HFFc6 (cell line): ENCODE results near the gene CACNA1C. TPM values are rescaled to one million over a fixed set of nuclear protein-coding genes. Genes with fewer than 3 reads are reported as not detected.

Source experiments
- DNase-seq: peaks from one replicate; pipeline ENCODE4 v3.0.0-alpha.2; 2018
- H3K27ac Mint-ChIP-seq: 2 replicates; pipeline ENCODE4 v1.8.0; 2020; ENCODE audit warnings: mild to moderate bottlenecking, mixed read lengths
- H3K27me3 Mint-ChIP-seq: 2 replicates; pipeline ENCODE4 v1.8.0; 2021; ENCODE audit warnings: mild to moderate bottlenecking, moderate library complexity, mixed read lengths; ENCODE audit not compliant: insufficient read depth
- H3K36me3 Mint-ChIP-seq: 2 replicates; pipeline ENCODE4 v1.8.0; 2021; ENCODE audit warnings: low read depth, mixed read lengths
- H3K4me1 Mint-ChIP-seq: 2 replicates; pipeline ENCODE4 v1.8.0; 2020; ENCODE audit warnings: low read depth, mixed read lengths
- H3K4me3 Mint-ChIP-seq: 2 replicates; pipeline ENCODE4 v1.8.0; 2020; ENCODE audit warnings: mild to moderate bottlenecking, moderate library complexity, mixed read lengths
- H3K9me3 Mint-ChIP-seq: 2 replicates; pipeline ENCODE4 v1.8.0; 2020; ENCODE audit warnings: mild to moderate bottlenecking, mixed read lengths
- long read RNA-seq: library from polyadenylated mRNA; unstranded; transcript quantifications from one replicate; pipeline ENCODE4 v2.0.0, GENCODE V29; 2019
- total RNA-seq, 6 experiments: library from RNA; stranded (reverse); fragmentation: NEBNext Ultra II Directional; extraction: Animal tissue kit (Norgen Biotek cat#: 25700); gene quantifications; 2 replicates in 1 of 6; 3 replicates in 5 of 6; pipeline ENCODE4 v1.2.3, GENCODE V29; 2021
- TF ChIP-seq, protein P1 (sequence below): fragments of 200-600 bp; sonication (generic); IDR thresholded peaks from 2 replicates; pipeline ENCODE4 v1.5.0; 2021; ENCODE audit warnings: antibody characterized with exemption, mild to moderate bottlenecking

Gene CACNA1C
- 10 to 100 TPM in 4 of 6 experiments, 1 to 10 TPM in 2; 6.7 to 11.5 (median 10.6) TPM for total RNA-seq
- long read RNA-seq, partial matches to known transcripts, result 2 of 7 reads
- long read RNA-seq, other reads (novel, unspliced or antisense), result 5 of 7 reads

DNA sequence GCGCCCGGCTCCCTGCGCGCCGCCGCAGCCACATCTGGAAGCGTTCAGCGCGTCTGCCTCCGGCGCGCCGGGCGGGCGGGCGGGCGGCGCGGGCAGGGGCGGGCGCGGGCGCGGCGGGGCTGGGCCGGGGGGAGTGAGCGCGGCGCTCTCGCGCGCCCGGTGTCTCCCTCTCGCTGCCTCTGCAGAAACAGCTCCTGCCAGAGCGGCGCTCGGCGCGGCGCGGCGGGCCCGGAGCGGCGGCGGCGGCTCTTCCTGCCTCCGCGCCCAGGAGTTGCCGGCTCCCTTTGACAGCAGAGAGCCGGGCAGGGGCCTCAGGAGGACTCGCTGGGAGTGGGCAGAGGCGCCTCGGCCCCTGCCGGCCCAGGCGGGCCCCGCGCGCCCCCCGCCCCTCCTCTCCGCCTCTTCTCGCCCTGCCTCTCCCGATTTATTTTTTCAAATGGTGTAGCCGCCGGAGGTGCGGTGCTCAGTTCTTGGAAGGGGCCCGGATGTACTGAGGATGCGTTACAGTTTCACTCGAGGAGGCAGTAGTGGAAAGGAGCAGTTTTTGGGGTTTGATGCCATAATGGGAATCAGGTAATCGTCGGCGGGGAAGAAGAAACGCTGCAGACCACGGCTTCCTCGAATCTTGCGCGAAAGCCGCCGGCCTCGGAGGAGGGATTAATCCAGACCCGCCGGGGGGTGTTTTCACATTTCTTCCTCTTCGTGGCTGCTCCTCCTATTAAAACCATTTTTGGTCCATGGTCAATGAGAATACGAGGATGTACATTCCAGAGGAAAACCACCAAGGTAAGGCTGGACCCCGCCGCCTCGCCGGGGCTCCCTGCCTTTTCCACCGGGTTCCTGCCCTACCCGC, at the start of gene CACNA1C:
Gene CACNA1C, plus strand, starts transcription at position 162 of the 853 bp plus-strand sequence. Its CDS starts 576 bp downstream, at position 738.
- H3K36me3 Mint-ChIP-seq, result no peaks in the 10 kb centered on the region
- no peaks in the 10 kb centered on the region for H3K9me3 Mint-ChIP-seq
- H3K27me3 Mint-ChIP-seq, result peaks cover 5% of the 10 kb centered on the region
- H3K27ac Mint-ChIP-seq, result peak within 1 kb of the TSS; percentile 72
- TF ChIP-seq, protein P1, sequence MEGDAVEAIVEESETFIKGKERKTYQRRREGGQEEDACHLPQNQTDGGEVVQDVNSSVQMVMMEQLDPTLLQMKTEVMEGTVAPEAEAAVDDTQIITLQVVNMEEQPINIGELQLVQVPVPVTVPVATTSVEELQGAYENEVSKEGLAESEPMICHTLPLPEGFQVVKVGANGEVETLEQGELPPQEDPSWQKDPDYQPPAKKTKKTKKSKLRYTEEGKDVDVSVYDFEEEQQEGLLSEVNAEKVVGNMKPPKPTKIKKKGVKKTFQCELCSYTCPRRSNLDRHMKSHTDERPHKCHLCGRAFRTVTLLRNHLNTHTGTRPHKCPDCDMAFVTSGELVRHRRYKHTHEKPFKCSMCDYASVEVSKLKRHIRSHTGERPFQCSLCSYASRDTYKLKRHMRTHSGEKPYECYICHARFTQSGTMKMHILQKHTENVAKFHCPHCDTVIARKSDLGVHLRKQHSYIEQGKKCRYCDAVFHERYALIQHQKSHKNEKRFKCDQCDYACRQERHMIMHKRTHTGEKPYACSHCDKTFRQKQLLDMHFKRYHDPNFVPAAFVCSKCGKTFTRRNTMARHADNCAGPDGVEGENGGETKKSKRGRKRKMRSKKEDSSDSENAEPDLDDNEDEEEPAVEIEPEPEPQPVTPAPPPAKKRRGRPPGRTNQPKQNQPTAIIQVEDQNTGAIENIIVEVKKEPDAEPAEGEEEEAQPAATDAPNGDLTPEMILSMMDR, result peak; percentile 51
- H3K4me3 Mint-ChIP-seq, result peak within 1 kb of the TSS; percentile 94
- DNase-seq, result peak; percentile 49
- H3K4me1 Mint-ChIP-seq, result peaks cover 58% of the 10 kb centered on the region

DNA sequence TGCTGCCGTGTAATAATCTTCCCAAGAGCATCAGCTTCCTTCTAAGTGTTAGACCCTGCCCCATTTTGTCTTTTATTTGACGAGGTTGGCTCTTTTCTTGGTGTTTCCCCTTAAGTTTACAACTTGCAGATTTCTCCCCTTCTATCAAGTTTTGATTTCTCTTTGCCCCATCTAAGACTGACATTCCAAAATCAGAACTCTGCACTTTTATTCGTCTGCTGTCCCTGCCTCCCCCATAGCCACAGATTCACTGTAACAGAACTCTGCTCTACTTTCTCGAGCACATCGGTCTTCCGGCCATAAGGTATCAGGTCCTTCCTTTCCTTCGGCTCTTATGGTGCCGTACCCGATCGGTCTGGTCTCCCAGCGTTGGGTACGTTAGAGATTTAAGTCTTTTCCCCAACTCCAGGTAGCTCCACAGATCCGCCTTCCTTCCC, 49.1 kb upstream of the CACNA1C start:
- H3K4me3 Mint-ChIP-seq, result peak overlapping the region; percentile 94
- peaks cover 22% of the 10 kb centered on the region for H3K36me3 Mint-ChIP-seq
- peaks cover 40% of the 10 kb centered on the region for H3K4me1 Mint-ChIP-seq
- H3K27me3 Mint-ChIP-seq, result peaks cover 7% of the 10 kb centered on the region
- peak; percentile 12 for DNase-seq
- peaks cover 7% of the 10 kb centered on the region; the same call in 1 of the 2 replicates for H3K9me3 Mint-ChIP-seq
- TF ChIP-seq, protein P1, result no peak
- H3K27ac Mint-ChIP-seq, result peak overlapping the region; percentile 97

DNA sequence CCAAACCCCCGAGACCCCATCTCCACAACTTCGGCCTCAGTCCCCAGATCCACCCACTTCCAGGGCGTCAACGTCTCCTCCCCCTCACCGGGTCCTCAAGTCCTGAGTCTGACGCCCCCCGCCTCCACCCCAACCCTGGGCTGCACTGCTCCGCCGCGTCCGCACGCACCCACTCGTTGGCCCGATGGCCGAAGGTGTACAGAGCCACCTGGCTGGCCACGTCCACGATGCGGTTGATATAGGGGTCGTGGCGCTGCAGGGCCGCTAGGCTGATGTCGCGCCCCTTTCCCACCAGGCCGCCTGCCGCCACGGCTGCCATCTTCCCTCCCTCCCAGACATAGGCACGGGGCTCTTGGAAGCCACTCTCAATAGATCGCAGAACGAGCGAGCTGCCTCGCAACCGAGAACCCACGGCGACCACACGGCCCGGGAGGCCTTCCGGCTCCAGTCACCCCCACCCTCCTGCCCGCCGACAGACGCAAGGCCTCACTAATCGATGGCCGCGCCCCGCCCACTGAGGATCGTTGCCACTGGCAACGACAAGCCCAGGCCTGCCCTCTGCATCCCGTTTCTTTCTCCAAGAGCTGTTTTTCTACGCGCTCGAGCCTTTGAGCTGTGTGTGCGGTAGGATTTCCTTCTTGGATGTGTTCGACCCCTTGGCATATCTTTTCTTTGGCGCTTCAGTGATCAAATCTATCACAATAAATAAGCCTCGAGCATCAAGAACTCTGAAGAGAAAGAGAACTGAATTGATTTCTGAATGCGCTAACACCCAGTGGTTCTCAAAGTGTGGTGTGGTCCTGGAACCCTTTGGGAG, 48.5 kb upstream of the CACNA1C start, which contains the start of gene DCP1B:
Gene DCP1B, minus strand, starts transcription at position 345 of the 817 bp plus-strand sequence. Its CDS starts 26 bp downstream, at position 319.
- Mint-ChIP-seq H3K4me3 (peak within 1 kb of the TSS; percentile 94), H3K36me3 (peaks cover 22% of the 10 kb centered on the region), H3K9me3 (peaks cover 7% of the 10 kb centered on the region; the same call in 1 of the 2 replicates), H3K4me1 (peaks cover 40% of the 10 kb centered on the region), H3K27ac (peak within 1 kb of the TSS; percentile 97), H3K27me3 (peaks cover 7% of the 10 kb centered on the region)
- TF ChIP-seq, protein P1, result no peak
- peak; percentile 95 for DNase-seq

DNA sequence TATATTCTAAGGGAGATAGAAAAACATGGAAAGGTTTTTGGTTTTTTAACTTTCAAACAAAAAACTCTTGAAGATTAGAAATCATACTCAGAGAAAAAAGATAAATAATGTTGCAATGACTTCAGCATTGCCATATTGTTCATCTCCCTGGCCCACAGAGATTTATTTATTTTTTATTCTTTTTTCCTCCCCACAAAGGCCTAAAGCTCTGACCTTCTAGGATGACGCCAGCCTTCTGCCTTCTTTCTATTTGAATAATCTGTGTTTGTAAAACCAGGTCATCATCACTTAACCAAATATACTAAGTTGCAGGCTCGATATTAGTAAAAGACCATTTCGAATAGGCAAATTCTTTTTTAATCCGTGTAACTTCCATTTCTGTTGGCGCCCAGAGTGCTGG, 44.1 kb upstream of the CACNA1C start:
- Mint-ChIP-seq H3K36me3 (peaks cover 19% of the 10 kb centered on the region), H3K9me3 (peaks cover 7% of the 10 kb centered on the region; the same call in 1 of the 2 replicates), H3K4me3 (no peak overlapping the region), H3K27me3 (peaks cover 11% of the 10 kb centered on the region), H3K4me1 (peaks cover 14% of the 10 kb centered on the region), H3K27ac (no peak overlapping the region)
- TF ChIP-seq, protein P1, result no peak
- no peak for DNase-seq

DNA sequence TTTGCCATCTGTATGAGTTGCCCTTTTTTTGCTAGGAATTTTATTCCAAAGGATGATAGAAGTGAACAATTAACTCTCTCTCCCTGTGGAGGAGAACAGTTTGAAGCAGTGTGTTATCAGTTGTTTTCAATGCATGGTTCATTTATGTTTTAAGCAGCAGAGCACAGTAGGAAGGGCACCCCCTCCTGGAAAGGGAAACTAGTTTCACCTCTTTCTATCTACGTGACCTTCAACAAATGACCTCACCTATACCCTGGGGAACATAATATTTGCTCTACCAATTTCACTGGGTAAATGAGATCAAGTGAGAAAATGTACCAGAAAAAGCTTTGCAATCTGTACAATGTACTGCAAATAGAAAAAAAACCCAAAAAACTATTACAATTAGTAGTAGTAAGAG, 43.2 kb upstream of the CACNA1C start:
- TF ChIP-seq, protein P1, result peak; percentile 42
- peaks cover 10% of the 10 kb centered on the region for H3K4me1 Mint-ChIP-seq
- H3K27me3 Mint-ChIP-seq, result peaks cover 6% of the 10 kb centered on the region
- peaks cover 5% of the 10 kb centered on the region; the same call in 1 of the 2 replicates for H3K9me3 Mint-ChIP-seq
- H3K36me3 Mint-ChIP-seq, result peaks cover 10% of the 10 kb centered on the region
- DNase-seq, result no peak
- H3K4me3 Mint-ChIP-seq, result no peak overlapping the region
- no peak overlapping the region for H3K27ac Mint-ChIP-seq
